NCI-H1092 (cell line): Measurements from ENCODE around the gene ZNF318.
"Not testable (repeated sequence)": the region's sequence is repeated elsewhere in the genome, so short reads cannot be mapped to it uniquely, and the experiment has no call there.

ENCODE experiments used
- DNase-seq: peaks from one replicate; lab custom pipeline; 2025; lab: John Stamatoyannopoulos, UW

ZNF318 gene

GRCh38 chr6:43383021-43383667, 13.7 kb upstream of the ZNF318 start:
- no peak for DNase-seq

DNA sequence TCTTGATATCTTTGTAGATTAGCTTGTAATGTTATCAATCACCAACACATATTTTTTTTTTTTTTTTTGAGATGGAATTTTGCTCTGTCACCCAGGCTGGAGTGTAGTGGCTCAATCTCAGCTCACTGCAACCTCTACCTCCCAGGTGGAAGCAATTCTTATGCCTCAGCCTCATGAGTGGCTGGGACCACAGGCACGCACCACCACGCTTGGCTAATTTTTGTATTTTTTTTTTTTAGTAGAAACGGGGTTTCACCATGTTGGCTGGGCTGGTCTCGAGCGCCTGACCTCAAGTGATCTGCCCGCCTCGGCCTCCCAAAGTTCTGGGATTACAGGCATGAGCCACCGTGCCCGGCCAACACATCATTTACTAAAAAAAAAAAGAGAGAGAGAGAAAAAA, 11.4 kb upstream of the ZNF318 start:
- DNase-seq, result not testable (repeated sequence)

DNA sequence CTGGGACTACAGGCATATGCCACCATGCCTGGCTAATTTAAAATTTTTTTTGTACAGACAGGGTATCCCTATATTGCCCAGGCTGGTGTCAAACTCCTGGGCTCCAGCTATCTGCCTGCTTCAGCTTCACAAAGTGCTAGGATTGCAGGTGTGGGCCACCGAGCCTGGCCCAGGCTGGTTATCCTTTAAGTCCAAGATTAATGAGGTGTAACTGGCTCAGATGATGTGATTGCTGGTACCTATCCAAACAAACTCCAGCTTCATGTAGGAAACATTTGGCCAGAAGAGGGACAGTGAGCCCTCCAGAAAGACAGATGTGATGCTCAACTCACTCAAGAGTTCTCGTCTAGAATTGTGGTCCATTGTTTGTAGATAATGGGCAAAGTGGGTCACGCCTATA, 9.2 kb upstream of the ZNF318 start:
- no peak for DNase-seq

DNA sequence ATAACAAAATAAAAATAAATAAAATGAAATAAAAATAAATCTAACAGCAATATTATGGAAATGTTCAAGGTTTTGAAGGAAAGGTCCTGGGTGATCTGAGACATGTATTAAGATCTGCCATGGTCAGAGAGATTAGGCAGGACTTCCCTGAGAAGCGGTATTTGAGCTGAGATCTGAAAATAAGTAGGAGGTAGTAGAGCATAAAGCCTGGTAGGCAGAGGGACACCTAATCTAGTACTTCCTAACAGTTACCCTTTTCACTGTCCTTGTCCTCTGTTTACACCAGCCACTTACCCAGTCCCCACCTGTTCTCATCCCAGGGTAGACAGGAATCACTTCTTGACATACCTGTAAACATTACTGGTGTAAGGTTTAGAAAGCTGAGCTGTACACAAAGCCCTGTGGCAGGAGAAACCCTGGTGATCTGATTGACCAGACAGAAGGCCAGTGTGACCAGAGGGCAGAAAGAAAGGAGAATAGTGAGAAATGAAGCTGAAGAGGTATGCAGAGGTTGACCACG, 8.3 kb upstream of the ZNF318 start:
- no peak for DNase-seq

DNA sequence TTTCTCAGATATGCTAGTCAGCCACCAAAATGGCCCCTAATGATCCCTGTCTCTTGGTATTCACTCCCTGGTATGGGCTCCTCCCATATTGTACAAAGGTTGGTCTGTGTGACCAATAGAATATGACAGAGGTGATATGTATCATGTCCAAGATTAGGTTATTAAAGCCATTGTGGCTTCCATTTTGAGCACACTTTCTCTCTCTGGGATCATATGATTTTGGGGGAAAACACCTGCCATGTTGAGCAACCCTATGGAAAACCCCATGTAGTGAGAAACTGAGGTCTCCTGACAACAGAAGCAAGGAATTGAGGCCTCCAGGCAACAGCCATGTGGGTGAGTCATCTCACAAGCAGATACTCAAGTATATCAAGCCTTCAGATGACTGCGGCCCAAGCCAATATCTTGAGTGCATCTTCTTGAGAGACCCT, 7.1 kb upstream of the ZNF318 start:
- DNase-seq, result no peak

- DNase-seq, result no peak
Measured at GRCh38 chr6:43375693-43376092, 6.2 kb upstream of the ZNF318 start.

DNA sequence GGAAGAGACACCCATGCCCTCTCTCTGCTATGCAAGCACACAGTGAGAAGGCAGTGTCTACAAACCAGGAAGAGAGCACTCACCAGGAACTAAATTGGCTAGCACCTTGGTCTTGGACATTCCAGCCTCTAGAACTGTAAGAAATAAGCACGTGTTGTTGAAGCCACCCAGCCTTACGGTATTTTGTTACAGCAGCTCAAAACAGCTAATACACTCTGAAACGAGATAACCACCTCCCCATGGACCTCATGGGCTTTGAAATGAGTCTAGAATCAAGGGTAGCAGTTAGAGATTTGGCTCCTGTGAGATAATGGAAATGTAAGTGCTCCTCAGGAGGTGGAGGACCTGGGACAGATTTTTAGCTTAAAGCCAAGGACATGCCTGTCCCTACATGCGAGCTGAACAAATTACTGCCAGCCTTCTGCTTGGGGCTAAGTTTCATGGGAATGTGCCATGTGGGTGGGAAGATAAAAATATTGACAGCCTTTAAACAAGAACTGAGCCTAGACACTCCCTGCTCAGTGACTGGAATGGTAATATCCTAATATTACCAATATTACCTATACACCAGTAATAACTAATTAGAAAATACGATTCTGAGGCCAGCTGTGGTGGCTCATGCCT, 3.9 kb upstream of the ZNF318 start:
- DNase-seq, result no peak

GRCh38 chr6:43370003-43370580, 645 bp upstream of the ZNF318 start:
- not testable (repeated sequence) for DNase-seq

DNA sequence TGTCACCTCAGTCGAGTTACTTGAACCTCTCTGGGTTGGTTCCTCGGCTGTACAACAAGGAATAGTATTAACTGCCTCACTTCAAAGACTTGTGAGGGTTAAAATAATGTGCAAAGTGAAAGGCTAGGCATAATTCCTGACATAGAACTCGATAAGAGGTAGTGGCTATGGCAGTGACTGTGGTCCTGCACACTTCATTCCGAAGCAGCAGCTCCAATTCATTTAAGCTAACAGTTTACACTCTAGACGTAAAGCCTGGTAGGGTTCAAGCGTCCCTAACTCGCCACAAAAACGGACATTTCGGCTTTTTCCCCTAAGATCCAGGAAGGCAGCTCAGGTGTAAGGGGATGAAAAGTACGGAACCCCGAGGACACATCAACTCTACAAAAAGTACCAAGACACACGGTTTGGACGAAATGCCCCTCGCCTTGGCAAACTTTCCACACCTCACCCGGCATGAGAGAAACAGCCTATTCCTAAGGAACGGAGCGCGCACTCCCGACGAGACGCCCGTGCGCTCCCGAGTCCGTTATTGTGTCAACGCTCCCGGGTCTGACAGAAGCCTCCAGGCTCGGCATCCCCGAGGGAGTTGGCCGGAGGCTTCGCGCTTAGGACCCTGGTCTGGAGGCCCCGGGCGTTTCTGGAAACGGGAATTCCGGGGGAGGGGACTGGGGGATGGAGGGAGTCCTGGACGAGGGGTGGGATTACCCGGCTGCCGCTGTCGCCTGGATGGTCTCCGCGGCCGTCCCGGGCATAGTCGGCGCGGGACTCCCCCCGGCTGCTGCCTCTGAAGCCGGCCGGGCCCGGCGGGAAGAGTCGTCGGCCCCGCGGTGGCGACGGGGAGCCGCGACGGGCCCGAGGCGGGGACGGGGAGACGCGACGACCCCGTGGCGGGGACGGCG, 937 bp downstream of the ZNF318 start:
- DNase-seq, result peak; percentile 21

GRCh38 chr6:43367245-43367984, 2.0 kb downstream of the ZNF318 start:
- DNase-seq, result no peak

- DNase-seq, result no peak
Measured at GRCh38 chr6:43361269-43361668, 8.2 kb downstream of the ZNF318 start.

DNA sequence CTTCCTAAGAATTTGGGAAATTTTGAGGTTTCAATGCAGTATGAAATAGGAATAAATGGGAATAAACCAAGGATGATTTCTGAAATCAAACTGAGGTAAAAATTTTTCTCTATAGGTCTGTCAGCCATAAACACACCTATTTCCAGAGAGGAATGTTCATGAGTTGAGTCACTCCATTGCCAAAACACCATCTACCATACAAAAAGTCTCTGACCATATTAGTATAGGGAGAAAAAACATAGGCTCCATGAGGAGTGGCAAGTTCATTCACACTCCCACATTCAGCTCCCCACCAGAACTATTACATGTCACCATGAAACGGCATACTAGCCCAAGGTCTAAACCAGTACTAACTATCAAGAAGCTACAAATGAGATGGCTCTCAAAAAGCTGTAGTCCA, 9.6 kb downstream of the ZNF318 start:
- no peak for DNase-seq

GRCh38 chr6:43359381-43359780, 10.1 kb downstream of the ZNF318 start:
- DNase-seq, result no peak

DNA sequence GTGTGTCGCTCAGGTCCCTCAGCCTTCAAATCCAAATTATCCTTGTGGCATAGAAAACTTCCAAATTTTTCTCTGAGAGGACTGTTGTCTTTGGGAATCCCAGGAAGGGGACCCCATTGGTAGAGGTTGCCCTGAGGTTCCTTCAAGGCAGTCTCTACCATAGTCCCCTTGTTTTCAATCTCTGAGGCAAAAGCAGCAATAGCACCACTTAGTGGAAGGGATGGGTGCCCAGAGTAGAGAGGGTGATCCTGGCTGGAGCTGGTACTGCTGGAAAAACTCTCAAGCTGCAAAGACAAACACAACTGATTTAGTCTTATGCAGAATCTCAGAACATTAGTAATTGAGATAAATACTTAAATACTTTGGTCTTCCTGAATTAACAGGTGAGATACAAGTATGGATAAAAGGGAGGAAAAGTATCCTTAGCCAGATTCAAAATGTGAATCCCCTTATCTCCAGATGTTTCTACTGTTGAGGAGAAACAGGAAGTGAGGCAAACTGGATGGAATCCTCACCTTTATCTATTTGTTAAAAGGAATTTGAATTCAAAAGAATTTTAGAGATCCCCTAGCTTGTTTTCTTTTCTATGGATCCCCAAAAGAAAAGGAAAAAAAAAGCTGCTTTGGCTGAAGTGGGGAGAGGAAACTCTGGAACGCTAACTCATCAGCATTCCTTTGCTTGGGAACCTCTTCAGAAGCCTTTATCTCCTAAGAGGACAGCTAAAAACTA, 13.4 kb downstream of the ZNF318 start:
- no peak for DNase-seq

- DNase-seq, result not testable (repeated sequence)
Measured at GRCh38 chr6:43351951-43352350, 17.5 kb downstream of the ZNF318 start.

DNA sequence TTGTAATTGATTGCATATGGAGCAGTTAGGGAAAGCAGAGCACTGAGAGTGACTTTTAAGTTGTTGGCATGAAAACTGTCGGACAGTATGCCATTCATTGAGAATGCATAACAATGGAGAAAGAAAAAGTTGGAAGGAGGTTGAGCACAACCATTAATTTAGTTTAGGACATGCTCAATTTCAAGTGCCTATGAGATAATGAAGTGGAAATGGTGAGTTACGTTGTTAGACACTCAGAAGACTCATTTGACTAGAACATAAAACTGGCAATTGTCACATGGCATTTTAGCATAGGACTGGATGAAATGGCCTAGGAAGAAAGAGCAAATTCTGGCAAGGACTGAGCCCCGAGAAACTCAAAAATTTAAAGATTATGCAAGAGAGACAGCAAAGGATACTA, 22.0 kb downstream of the ZNF318 start:
- DNase-seq, result no peak

GRCh38 chr6:43347021-43347420, 22.4 kb downstream of the ZNF318 start:
- no peak for DNase-seq

- not testable (repeated sequence) for DNase-seq
Measured at GRCh38 chr6:43346243-43346642, 23.2 kb downstream of the ZNF318 start.

DNA sequence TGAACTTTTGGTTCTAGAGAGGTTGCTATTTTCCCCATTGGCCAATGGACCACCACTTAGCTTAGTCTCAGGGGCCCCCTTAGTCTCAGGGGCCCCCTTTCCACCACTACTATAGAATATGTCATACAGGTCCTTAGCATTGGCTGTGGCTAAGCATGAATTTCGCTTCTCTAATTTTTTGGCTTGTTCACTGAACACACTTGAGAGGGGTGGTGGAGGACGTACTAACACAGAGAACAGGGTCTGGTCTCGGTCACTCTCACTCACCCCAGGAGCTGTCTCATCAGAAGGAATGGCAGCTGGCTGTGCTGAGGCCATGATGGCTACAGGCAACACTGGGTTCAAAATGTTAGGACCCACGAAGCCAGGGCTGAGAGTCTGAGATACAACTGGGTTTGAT, 30.3 kb downstream of the ZNF318 start:
- no peak for DNase-seq

GRCh38 chr6:43338243-43338642, 31.2 kb downstream of the ZNF318 start:
- no peak for DNase-seq

DNA sequence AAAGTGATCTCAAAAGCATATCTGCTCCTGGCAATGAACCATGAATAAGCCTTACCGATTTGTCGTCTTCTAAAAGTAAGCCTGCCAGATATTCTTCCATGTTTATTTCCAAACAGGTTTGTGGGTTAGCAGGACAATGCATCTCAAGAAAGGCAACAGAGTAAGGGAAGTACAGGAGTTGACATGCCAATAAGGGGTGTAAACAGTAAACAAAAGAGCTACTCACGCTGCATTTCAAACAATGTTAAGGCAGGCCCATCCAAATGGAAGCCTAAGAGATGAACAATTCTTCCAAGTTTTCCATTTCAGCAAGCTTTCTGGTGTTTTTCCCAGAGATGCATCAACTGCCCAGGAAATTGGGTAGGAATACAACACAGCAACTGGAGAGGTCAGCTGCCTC, 33.1 kb downstream of the ZNF318 start:
- no peak for DNase-seq
